H9 (cell line): ENCODE results near the gene MFSD12. TPM values are rescaled to one million over a fixed set of nuclear protein-coding genes. Genes with fewer than 3 reads are reported as not detected.
A peak's percentile ranks its signal among the peaks of the same experiment; 100 is the strongest.

ENCODE experiments used
- DNase-seq: peaks from one replicate; pipeline ENCODE4 v3.0.0-alpha.2; 2017
- H2AFZ ChIP-seq: one replicate; pipeline ENCODE4 v1.6.1; 2013; ENCODE audit warnings: mild to moderate bottlenecking, low read length, control low read depth, moderate library complexity
- H2AK5ac ChIP-seq: 2 replicates; pipeline ENCODE4 v1.6.1; 2013; ENCODE audit warnings: low read length, control low read depth, mixed read lengths; ENCODE audit not compliant: insufficient read length
- H2BK120ac ChIP-seq: one replicate; pipeline ENCODE4 v1.6.1; 2013; ENCODE audit warnings: low read depth, mild to moderate bottlenecking, low read length, control low read depth, inconsistent platforms; ENCODE audit not compliant: poor library complexity, severe bottlenecking
- H2BK12ac ChIP-seq: 2 replicates; pipeline ENCODE4 v1.6.1; 2013; ENCODE audit warnings: low read length, control low read depth, mixed read lengths, low read depth; ENCODE audit not compliant: insufficient read length
- H2BK15ac ChIP-seq: 2 replicates; pipeline ENCODE4 v1.6.1; 2013; ENCODE audit warnings: low read depth, low read length, control low read depth
- H2BK20ac ChIP-seq: one replicate; pipeline ENCODE4 v1.6.1; 2013; ENCODE audit warnings: low read depth, mild to moderate bottlenecking, low read length, control low read depth, inconsistent platforms; ENCODE audit not compliant: poor library complexity, severe bottlenecking
- H2BK5ac ChIP-seq: 2 replicates; pipeline ENCODE4 v1.6.1; 2013; ENCODE audit warnings: low read length, control low read depth, mixed read lengths; ENCODE audit not compliant: insufficient read length
- H3K14ac ChIP-seq: 2 replicates; pipeline ENCODE4 v1.6.1; 2013; ENCODE audit warnings: low read length, control low read depth; ENCODE audit not compliant: insufficient read depth
- H3K18ac ChIP-seq: 2 replicates; pipeline ENCODE4 v1.6.1; 2013; ENCODE audit warnings: low read depth, mild to moderate bottlenecking, mixed read lengths, low read length, control low read depth; ENCODE audit not compliant: insufficient read length
- H3K23ac ChIP-seq: 2 replicates; pipeline ENCODE4 v1.6.1; 2013; ENCODE audit warnings: low read length, control low read depth, mixed read lengths, low read depth; ENCODE audit not compliant: insufficient read length
- H3K23me2 ChIP-seq: 2 replicates; pipeline ENCODE4 v1.6.1; 2013; ENCODE audit warnings: low read depth, mild to moderate bottlenecking, mixed read lengths, low read length, control low read depth; ENCODE audit not compliant: insufficient read length, poor library complexity, severe bottlenecking
- H3K27ac ChIP-seq: 2 replicates; pipeline ENCODE4 v1.5.1; 2013; ENCODE audit warnings: low read length, control low read depth, mixed read lengths, low read depth; ENCODE audit not compliant: insufficient read length
- H3K27me3 ChIP-seq: 2 replicates; pipeline ENCODE4 v1.6.1; 2013; ENCODE audit warnings: low read length, control low read depth, inconsistent platforms; ENCODE audit not compliant: insufficient read depth
- H3K4ac ChIP-seq: 2 replicates; pipeline ENCODE4 v1.6.1; 2013; ENCODE audit warnings: low read depth, mild to moderate bottlenecking, control low read depth, inconsistent platforms, low read length, moderate library complexity
- H3K4me1 ChIP-seq: 2 replicates; pipeline ENCODE4 v1.6.1; 2013; ENCODE audit warnings: low read length, control low read depth, inconsistent platforms; ENCODE audit not compliant: insufficient read depth
- H3K4me2 ChIP-seq: 2 replicates; pipeline ENCODE4 v1.6.1; 2013; ENCODE audit warnings: low read length, control low read depth, mixed read lengths; ENCODE audit not compliant: insufficient read length, insufficient read depth
- H3K56ac ChIP-seq: 2 replicates; pipeline ENCODE4 v1.6.1; 2013; ENCODE audit warnings: low read depth, mild to moderate bottlenecking, mixed read lengths, low read length, control low read depth; ENCODE audit not compliant: insufficient read length
- H3K79me1 ChIP-seq: 2 replicates; pipeline ENCODE4 v1.6.1; 2013; ENCODE audit warnings: low read depth, mild to moderate bottlenecking, moderate library complexity, low read length, control low read depth, inconsistent platforms; ENCODE audit not compliant: insufficient read depth, poor library complexity, severe bottlenecking
- H3K79me2 ChIP-seq: 2 replicates; pipeline ENCODE4 v1.6.1; 2013; ENCODE audit warnings: low read length, control low read depth, inconsistent platforms; ENCODE audit not compliant: insufficient read depth
- H3K9ac ChIP-seq: 2 replicates; pipeline ENCODE4 v1.6.1; 2013; ENCODE audit warnings: low read length, control low read depth, mixed read lengths; ENCODE audit not compliant: insufficient read length; ENCODE audit errors: extremely low read depth
- H3K9me3 ChIP-seq: one replicate; pipeline ENCODE4 v1.6.1; 2013; ENCODE audit warnings: low read depth, low read length, inconsistent platforms; ENCODE audit not compliant: control insufficient read depth
- H3T11ph ChIP-seq: one replicate; pipeline ENCODE4 v1.6.1; 2013; ENCODE audit warnings: mild to moderate bottlenecking, low read length, control low read depth, inconsistent platforms
- H4K20me1 ChIP-seq: one replicate; pipeline ENCODE4 v1.6.1; 2013; ENCODE audit not compliant: control insufficient read depth, insufficient read length, insufficient read depth
- H4K5ac ChIP-seq: 2 replicates; pipeline ENCODE4 v1.6.1; 2013; ENCODE audit warnings: low read depth, mild to moderate bottlenecking, mixed read lengths, low read length, control low read depth; ENCODE audit not compliant: insufficient read length
- H4K8ac ChIP-seq: replicated peaks from 2 replicates; pipeline ENCODE4 v1.6.1; 2013; ENCODE audit warnings: low read length, control low read depth, mixed read lengths, low read depth; ENCODE audit not compliant: insufficient read length
- H4K91ac ChIP-seq: 2 replicates; pipeline ENCODE4 v1.6.1; 2013; ENCODE audit warnings: low read depth, mild to moderate bottlenecking, moderate library complexity, mixed read lengths, low read length, control low read depth; ENCODE audit not compliant: insufficient read length
- H3K27ac Mint-ChIP-seq, 3 experiments: 2 replicates in 2 of 3; 3 replicates in 1 of 3; pipeline ENCODE4 v1.8.0; 2020 to 2021; ENCODE audit warnings: mixed read lengths in 3 of 3, mild to moderate bottlenecking in 1 of 3, moderate library complexity in 1 of 3
- H3K27me3 Mint-ChIP-seq: 2 replicates; pipeline ENCODE4 v1.8.0; 2021; ENCODE audit warnings: low read depth, mild to moderate bottlenecking, moderate library complexity, mixed read lengths
- H3K36me3 Mint-ChIP-seq, 3 experiments: 2 replicates in 2 of 3; 3 replicates in 1 of 3; pipeline ENCODE4 v1.8.0; 2020 to 2021; ENCODE audit warnings: low read depth in 3 of 3, mixed read lengths in 3 of 3; ENCODE audit not compliant: insufficient read depth in 1 of 3
- H3K4me1 Mint-ChIP-seq, 2 experiments: 2 replicates each; pipeline ENCODE4 v1.8.0; 2020; ENCODE audit warnings: mixed read lengths in 2 of 2
- H3K4me3 Mint-ChIP-seq, 2 experiments: 2 replicates in 1 of 2; 3 replicates in 1 of 2; pipeline ENCODE4 v1.8.0; 2020 to 2021; ENCODE audit warnings: mild to moderate bottlenecking in 2 of 2, mixed read lengths in 2 of 2, moderate library complexity in 1 of 2
- H3K9me3 Mint-ChIP-seq, 2 experiments: 2 replicates in 1 of 2; 3 replicates in 1 of 2; pipeline ENCODE4 v1.8.0; 2020; ENCODE audit warnings: mild to moderate bottlenecking in 2 of 2, mixed read lengths in 2 of 2, moderate library complexity in 1 of 2
- CTCF ChIP-seq: fragments of 200-600 bp; sonication (generic); conservative IDR thresholded peaks from 3 replicates; pipeline ENCODE4 v1.8.0; 2021; ENCODE audit warnings: antibody characterized with exemption, mild to moderate bottlenecking
- WGBS: extraction: QIAGEN DNeasy Blood & Tissue Kit; methylation state at CpG from one replicate; pipeline ENCODE4 v1.1.7; 2013; ENCODE audit warnings: missing lambda C conversion rate, low lambda C conversion rate, mixed read lengths; ENCODE audit not compliant: insufficient read length; ENCODE audit errors: extremely low coverage; 5-methylcytosine and 5-hydroxymethylcytosine counted together
- total RNA-seq: library from RNA; stranded (reverse); gene quantifications from 2 replicates; pipeline ENCODE4 v1.2.1, GENCODE V29; 2021

MFSD12 gene
- total RNA-seq, 1 experiment from 2014 or later, result 58.8 TPM

- H3K18ac ChIP-seq, result no peak within 1 kb of the TSS
- no peak for TF ChIP-seq CTCF
- Mint-ChIP-seq H3K4me1 (peaks cover 12% of the 10 kb centered on the region in 2 experiments), H3K9me3 (peaks cover 0 to 4% of the 10 kb centered on the region in 2 experiments; a peak in 1 of 5 replicates), H3K27ac (peak within 1 kb of the TSS in 1 of 3 experiments; percentile 84; a peak in 2 of 7 replicates), H3K4me3 (peak within 1 kb of the TSS; percentile 58 to 79), H3K27me3 (peaks cover 4% of the 10 kb centered on the region), H3K36me3 (peaks cover 3 to 7% (median 4%) of the 10 kb centered on the region in 3 experiments; a peak in 6 of 7 replicates)
- H2BK12ac ChIP-seq, result no peak within 1 kb of the TSS
- peak; percentile 76 for DNase-seq
- no peak within 1 kb of the TSS for H4K91ac ChIP-seq
- H2AFZ ChIP-seq, result no peak within 1 kb of the TSS
- peaks cover 5% of the 10 kb centered on the region; the same call in 1 of the 2 replicates for H3K27me3 ChIP-seq
- no peak within 1 kb of the TSS for H3K4ac ChIP-seq
- no peaks in the 10 kb centered on the region; the same call in 1 of the 2 replicates for H3K4me1 ChIP-seq
- no CpG with 5 or more reads among the region's 46 CpGs for WGBS
- H3K23ac ChIP-seq, result no peak within 1 kb of the TSS
- no peak within 1 kb of the TSS for H2BK15ac ChIP-seq
- H3K14ac ChIP-seq, result no peak within 1 kb of the TSS
- H2BK20ac ChIP-seq, result no peak within 1 kb of the TSS
- peak within 1 kb of the TSS; percentile 56 for H3K4me2 ChIP-seq
- H4K20me1 ChIP-seq, result no peaks in the 10 kb centered on the region
- H3K9me3 ChIP-seq, result no peaks in the 10 kb centered on the region
- H3K9ac ChIP-seq, result no peak within 1 kb of the TSS
- peaks cover 2% of the 10 kb centered on the region for H3K23me2 ChIP-seq
- H3K79me1 ChIP-seq, result no peaks in the 10 kb centered on the region
- no peak within 1 kb of the TSS for H3K56ac ChIP-seq
- H2AK5ac ChIP-seq, result no peak within 1 kb of the TSS
- H2BK120ac ChIP-seq, result no peak within 1 kb of the TSS
- H2BK5ac ChIP-seq, result no peak within 1 kb of the TSS
- H3K79me2 ChIP-seq, result no peaks in the 10 kb centered on the region
- no peak within 1 kb of the TSS for H4K8ac ChIP-seq
- no peak within 1 kb of the TSS for H3K27ac ChIP-seq
- H4K5ac ChIP-seq, result no peak within 1 kb of the TSS
- H3T11ph ChIP-seq, result no peak within 1 kb of the TSS
These were observed 49.4 kb upstream of the MFSD12 start, which contains the start of gene TBXA2R for GRCh38 chr19:3606690-3607289. Gene TBXA2R, minus strand, starts transcription at chr19:3606875. Its CDS starts 6,241 bp downstream, at chr19:3600634.
